ENCODE measurements around the gene SART3. TPM values are rescaled to one million over a fixed set of nuclear protein-coding genes. Genes with fewer than 3 reads are reported as not detected.
"Not testable (repeated sequence)": the region's sequence is repeated elsewhere in the genome, so short reads cannot be mapped to it uniquely, and the experiment has no call there.

The SART3 gene
- total RNA-seq, 1 donor from 2014 or later, result 89.1 TPM

- intact Hi-C loops (cut with micrococcal nuclease), result no loop called here
- no peak overlapping the region for H3K27ac Mint-ChIP-seq
- DNase-seq, result no peak
- no peaks in the 10 kb centered on the region for H3K27me3 Mint-ChIP-seq
- H3K4me1 Mint-ChIP-seq, result no peaks in the 10 kb centered on the region
- no peaks in the 10 kb centered on the region for H3K36me3 Mint-ChIP-seq (ENCODE audit: low read depth)
- no peaks in the 10 kb centered on the region for H3K9me3 Mint-ChIP-seq
- H3K4me3 Mint-ChIP-seq, result no peak overlapping the region
These were observed 30.5 kb upstream of the SART3 start for GRCh38 chr12:108591267-108591980.

- H3K27ac Mint-ChIP-seq; intact Hi-C loops (cut with micrococcal nuclease): not testable (repeated sequence)
These were observed 29.5 kb upstream of the SART3 start for GRCh38 chr12:108590463-108590862.

GRCh38 chr12:108589840-108590229 lies 28.9 kb upstream of the SART3 start:
- H3K4me3 Mint-ChIP-seq, result no peak overlapping the region
- no peaks in the 10 kb centered on the region for H3K4me1 Mint-ChIP-seq
- DNase-seq, result no peak
- intact Hi-C loops (cut with micrococcal nuclease), result no loop called here
- no peaks in the 10 kb centered on the region for H3K36me3 Mint-ChIP-seq (ENCODE audit: low read depth)
- no peak overlapping the region for H3K27ac Mint-ChIP-seq
- no peaks in the 10 kb centered on the region for H3K9me3 Mint-ChIP-seq
- peaks cover under 1% of the 10 kb centered on the region for H3K27me3 Mint-ChIP-seq

More at GRCh38 chr12:108590463-108590862, 29.5 kb upstream of the SART3 start:
- not testable (repeated sequence) for H3K27me3 Mint-ChIP-seq; H3K9me3 Mint-ChIP-seq; DNase-seq; H3K4me1 Mint-ChIP-seq; H3K4me3 Mint-ChIP-seq; H3K36me3 Mint-ChIP-seq (ENCODE audit: low read depth)

- H3K27ac Mint-ChIP-seq, result no peak overlapping the region
- no peaks in the 10 kb centered on the region for H3K36me3 Mint-ChIP-seq (ENCODE audit: low read depth)
- H3K27me3 Mint-ChIP-seq, result peaks cover 5% of the 10 kb centered on the region
- no peaks in the 10 kb centered on the region for H3K9me3 Mint-ChIP-seq
- no peak for DNase-seq
- no peak overlapping the region for H3K4me3 Mint-ChIP-seq
- intact Hi-C loops (cut with micrococcal nuclease), result no loop called here
- H3K4me1 Mint-ChIP-seq, result no peaks in the 10 kb centered on the region
These were observed 28.3 kb upstream of the SART3 start for GRCh38 chr12:108589028-108589839.

GRCh38 chr12:108587826-108588225 lies 26.9 kb upstream of the SART3 start:
- DNase-seq, result no peak
- no peak overlapping the region for H3K27ac Mint-ChIP-seq
- H3K4me1 Mint-ChIP-seq, result no peaks in the 10 kb centered on the region
- no peaks in the 10 kb centered on the region for H3K36me3 Mint-ChIP-seq (ENCODE audit: low read depth)
- no peaks in the 10 kb centered on the region for H3K9me3 Mint-ChIP-seq
- peaks cover 8% of the 10 kb centered on the region for H3K27me3 Mint-ChIP-seq
- H3K4me3 Mint-ChIP-seq, result no peak overlapping the region
- intact Hi-C loops (cut with micrococcal nuclease), result no loop called here

- H3K9me3 Mint-ChIP-seq, result no peaks in the 10 kb centered on the region
- intact Hi-C loops (cut with micrococcal nuclease), result no loop called here
These were observed 25.3 kb upstream of the SART3 start for GRCh38 chr12:108586306-108586705.

GRCh38 chr12:108585864-108586263 lies 24.9 kb upstream of the SART3 start:
- no peaks in the 10 kb centered on the region for H3K36me3 Mint-ChIP-seq (ENCODE audit: low read depth)
- no peaks in the 10 kb centered on the region for H3K9me3 Mint-ChIP-seq
- intact Hi-C loops (cut with micrococcal nuclease), result no loop called here
- DNase-seq, result no peak
- H3K4me1 Mint-ChIP-seq, result no peaks in the 10 kb centered on the region
- H3K27me3 Mint-ChIP-seq, result peaks cover 8% of the 10 kb centered on the region
- no peak overlapping the region for H3K27ac Mint-ChIP-seq
- no peak overlapping the region for H3K4me3 Mint-ChIP-seq

More at GRCh38 chr12:108586306-108586705, 25.3 kb upstream of the SART3 start:
- DNase-seq, result no peak
- Mint-ChIP-seq H3K4me3 (no peak overlapping the region), H3K36me3 (ENCODE audit: low read depth) (no peaks in the 10 kb centered on the region), H3K4me1 (no peaks in the 10 kb centered on the region), H3K27ac (no peak overlapping the region), H3K27me3 (peaks cover 8% of the 10 kb centered on the region)

- intact Hi-C loops (cut with micrococcal nuclease), result no loop called here
- no peak overlapping the region for H3K4me3 Mint-ChIP-seq
- H3K27ac Mint-ChIP-seq, result no peak overlapping the region
- no peak for DNase-seq
- H3K9me3 Mint-ChIP-seq, result no peaks in the 10 kb centered on the region
- no peaks in the 10 kb centered on the region for H3K36me3 Mint-ChIP-seq (ENCODE audit: low read depth)
- peaks cover 8% of the 10 kb centered on the region for H3K27me3 Mint-ChIP-seq
- H3K4me1 Mint-ChIP-seq, result no peaks in the 10 kb centered on the region
These were observed 23.6 kb upstream of the SART3 start for GRCh38 chr12:108584456-108585065.

GRCh38 chr12:108583991-108584390 lies 23.0 kb upstream of the SART3 start:
- Mint-ChIP-seq H3K4me1 (peaks cover 2% of the 10 kb centered on the region), H3K4me3 (no peak overlapping the region), H3K27ac (no peak overlapping the region), H3K27me3 (peaks cover 8% of the 10 kb centered on the region), H3K9me3 (peaks cover 3% of the 10 kb centered on the region), H3K36me3 (ENCODE audit: low read depth) (no peaks in the 10 kb centered on the region)
- intact Hi-C loops (cut with micrococcal nuclease), result no loop called here
- no peak for DNase-seq

GRCh38 chr12:108582978-108583770 lies 22.2 kb upstream of the SART3 start:
- Mint-ChIP-seq H3K4me1 (peaks cover 6% of the 10 kb centered on the region), H3K9me3 (peaks cover 11% of the 10 kb centered on the region), H3K4me3 (no peak overlapping the region), H3K27ac (no peak overlapping the region), H3K36me3 (ENCODE audit: low read depth) (no peaks in the 10 kb centered on the region), H3K27me3 (peaks cover 10% of the 10 kb centered on the region)
- DNase-seq, result no peak
- intact Hi-C loops (cut with micrococcal nuclease), result no loop called here

- no peak for DNase-seq
- Mint-ChIP-seq H3K4me3 (no peak overlapping the region), H3K27ac (no peak overlapping the region), H3K4me1 (peaks cover 6% of the 10 kb centered on the region), H3K36me3 (ENCODE audit: low read depth) (no peaks in the 10 kb centered on the region), H3K9me3 (peaks cover 12% of the 10 kb centered on the region), H3K27me3 (peaks cover 10% of the 10 kb centered on the region)
- intact Hi-C loops (cut with micrococcal nuclease), result no loop called here
These were observed 21.5 kb upstream of the SART3 start for GRCh38 chr12:108582509-108582908.

- Mint-ChIP-seq H3K27me3 (peaks cover 10% of the 10 kb centered on the region), H3K4me3 (no peak overlapping the region), H3K27ac (no peak overlapping the region), H3K4me1 (peaks cover 9% of the 10 kb centered on the region), H3K9me3 (peaks cover 12% of the 10 kb centered on the region), H3K36me3 (ENCODE audit: low read depth) (no peaks in the 10 kb centered on the region)
- DNase-seq, result no peak
- intact Hi-C loops (cut with micrococcal nuclease), result no loop called here
These were observed 20.6 kb upstream of the SART3 start for GRCh38 chr12:108581311-108582227.

GRCh38 chr12:108580531-108580930 lies 19.6 kb upstream of the SART3 start:
- Mint-ChIP-seq H3K27me3 (peaks cover 10% of the 10 kb centered on the region), H3K36me3 (ENCODE audit: low read depth) (no peaks in the 10 kb centered on the region), H3K4me3 (no peak overlapping the region), H3K4me1 (peaks cover 15% of the 10 kb centered on the region), H3K9me3 (peaks cover 12% of the 10 kb centered on the region), H3K27ac (no peak overlapping the region)
- intact Hi-C loops (cut with micrococcal nuclease), result no loop called here
- no peak for DNase-seq

All from activated CD4-positive, alpha-beta T cell treated with anti-CD3 and anti-CD28 coated beads, Interleukin-2, amount 10 ng/mL, durations not matched to agents 24 days and 14 days (primary cell).